ENCODE results near the gene CFAP300.

- no peak for TF ChIP-seq CTCF (IDR thresholded peaks at IDR 0.05; ENCODE audit: low read length)
- no peak for TF ChIP-seq EZH2 (IDR thresholded peaks at IDR 0.05; ENCODE audit: borderline replicate concordance, low read length)
These were observed 61.6 kb downstream of the CFAP300 start for GRCh38 chr11:102108734-102109440.
